ENCODE results near the gene MYO5A.

DNA sequence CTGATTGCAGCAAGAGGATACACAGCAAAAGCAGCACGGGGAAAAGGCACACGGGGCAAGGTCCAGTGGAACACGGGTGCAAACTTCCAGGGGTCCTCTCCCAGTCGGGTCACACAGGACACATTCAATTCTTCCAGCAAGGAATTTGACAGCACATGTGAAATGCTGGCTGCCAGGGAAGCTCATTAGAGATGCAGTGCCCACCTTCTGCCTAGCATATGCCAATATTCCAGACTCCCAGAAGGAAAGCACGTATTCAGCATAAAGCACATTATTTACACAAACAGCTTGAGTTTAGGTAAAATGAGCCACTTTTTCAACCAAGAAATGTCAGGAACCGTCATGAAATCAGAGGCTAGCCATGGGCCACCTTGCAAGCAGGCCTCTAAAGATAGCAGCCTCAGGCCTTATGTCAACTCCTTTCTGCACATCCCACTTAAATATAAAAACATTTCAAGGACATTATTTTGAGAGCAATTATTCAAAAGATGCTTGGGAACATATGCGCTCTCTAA, 252.4 kb downstream of the MYO5A start:
- TF ChIP-seq CTCF (IDR thresholded peaks at IDR 0.05): no peak
- no peak for TF ChIP-seq POLR2A (IDR thresholded peaks at IDR 0.05)

All from transverse colon (tissue), 3 donors.